ENCODE measurements around the gene INTS15.

GRCh38 chr7:6622134-6622710 lies 32.4 kb downstream of the INTS15 start:
- TF ChIP-seq, protein P1, sequence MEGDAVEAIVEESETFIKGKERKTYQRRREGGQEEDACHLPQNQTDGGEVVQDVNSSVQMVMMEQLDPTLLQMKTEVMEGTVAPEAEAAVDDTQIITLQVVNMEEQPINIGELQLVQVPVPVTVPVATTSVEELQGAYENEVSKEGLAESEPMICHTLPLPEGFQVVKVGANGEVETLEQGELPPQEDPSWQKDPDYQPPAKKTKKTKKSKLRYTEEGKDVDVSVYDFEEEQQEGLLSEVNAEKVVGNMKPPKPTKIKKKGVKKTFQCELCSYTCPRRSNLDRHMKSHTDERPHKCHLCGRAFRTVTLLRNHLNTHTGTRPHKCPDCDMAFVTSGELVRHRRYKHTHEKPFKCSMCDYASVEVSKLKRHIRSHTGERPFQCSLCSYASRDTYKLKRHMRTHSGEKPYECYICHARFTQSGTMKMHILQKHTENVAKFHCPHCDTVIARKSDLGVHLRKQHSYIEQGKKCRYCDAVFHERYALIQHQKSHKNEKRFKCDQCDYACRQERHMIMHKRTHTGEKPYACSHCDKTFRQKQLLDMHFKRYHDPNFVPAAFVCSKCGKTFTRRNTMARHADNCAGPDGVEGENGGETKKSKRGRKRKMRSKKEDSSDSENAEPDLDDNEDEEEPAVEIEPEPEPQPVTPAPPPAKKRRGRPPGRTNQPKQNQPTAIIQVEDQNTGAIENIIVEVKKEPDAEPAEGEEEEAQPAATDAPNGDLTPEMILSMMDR (IDR thresholded peaks at IDR 0.05) = no peak
- no peak for TF ChIP-seq ZFX (IDR thresholded peaks at IDR 0.05; ENCODE audit: borderline replicate concordance)

Measured in 22Rv1 (cell line).